Stimulated activated CD8-positive, alpha-beta memory T cell treated with anti-CD3 and anti-CD28 coated beads, Interleukin-12 subunit alpha, Interleukin-12 subunit beta, amount 100 ng/mL, for 1 hour (primary cell): ENCODE results near the gene SETD2.
"Not testable (repeated sequence)": the region's sequence is repeated elsewhere in the genome, so short reads cannot be mapped to it uniquely, and the experiment has no call there.

Experiments
- DNase-seq: peaks from one replicate; pipeline ENCODE4 v3.0.0-alpha.2; 2020; ENCODE audit warnings: low read depth

SETD2 gene

DNA sequence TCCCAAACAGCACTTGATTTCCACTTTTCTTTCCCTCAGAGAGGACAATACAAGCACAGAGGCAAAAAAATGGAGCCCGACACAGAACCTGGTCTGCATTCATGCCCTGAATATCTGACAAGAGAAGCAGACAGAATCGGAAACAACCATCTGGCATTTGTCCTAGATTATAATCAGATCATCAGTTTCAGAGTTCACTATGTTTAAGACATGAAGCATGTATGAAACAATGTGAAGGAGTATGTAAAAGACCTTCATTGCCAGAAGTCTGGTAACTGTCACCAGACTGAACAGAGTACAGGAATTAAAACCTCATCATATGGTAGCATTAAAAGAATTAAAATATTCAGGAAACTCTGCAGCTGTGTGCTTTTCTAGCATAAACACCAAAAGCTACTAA, 65.0 kb downstream of the SETD2 start:
- DNase-seq = no peak

DNA sequence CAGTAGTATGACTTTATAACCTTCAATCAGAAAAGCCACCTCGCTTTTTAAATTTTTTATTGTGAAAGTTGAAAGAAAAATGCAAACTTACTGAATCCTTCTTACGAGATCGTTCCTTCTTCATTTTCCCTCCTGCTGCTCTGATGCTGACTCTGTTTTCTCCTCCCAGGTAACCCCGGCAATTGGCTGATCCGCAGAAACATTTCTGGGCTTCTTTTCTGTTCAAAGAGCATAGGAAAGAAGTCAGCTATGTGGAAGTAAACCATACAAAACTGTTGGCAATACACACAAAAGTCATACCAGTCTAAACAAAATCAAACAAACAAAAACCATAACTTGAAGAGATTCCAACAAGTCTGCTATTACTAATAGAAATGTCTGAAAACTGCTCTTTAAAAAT, 66.0 kb downstream of the SETD2 start:
- DNase-seq = no peak

DNA sequence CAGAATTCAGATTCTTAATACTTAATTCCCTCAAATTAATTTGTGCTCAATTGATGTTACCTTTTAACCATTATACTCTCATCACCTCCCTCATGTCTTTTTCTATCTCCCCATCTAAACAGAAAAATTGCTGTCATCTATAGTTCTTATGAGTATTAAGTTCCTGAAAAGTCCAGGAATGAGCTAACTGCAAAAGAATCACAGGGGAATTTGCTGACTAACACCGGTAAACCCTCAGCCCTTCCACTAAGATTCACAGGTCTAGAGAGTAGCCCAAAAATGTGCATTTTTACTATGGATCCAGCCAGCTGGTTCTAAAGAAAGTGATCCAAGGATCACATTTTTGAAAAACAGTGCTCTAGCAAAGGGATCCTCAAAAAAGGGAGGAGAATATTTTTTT, 67.0 kb downstream of the SETD2 start:
- no peak for DNase-seq

DNA sequence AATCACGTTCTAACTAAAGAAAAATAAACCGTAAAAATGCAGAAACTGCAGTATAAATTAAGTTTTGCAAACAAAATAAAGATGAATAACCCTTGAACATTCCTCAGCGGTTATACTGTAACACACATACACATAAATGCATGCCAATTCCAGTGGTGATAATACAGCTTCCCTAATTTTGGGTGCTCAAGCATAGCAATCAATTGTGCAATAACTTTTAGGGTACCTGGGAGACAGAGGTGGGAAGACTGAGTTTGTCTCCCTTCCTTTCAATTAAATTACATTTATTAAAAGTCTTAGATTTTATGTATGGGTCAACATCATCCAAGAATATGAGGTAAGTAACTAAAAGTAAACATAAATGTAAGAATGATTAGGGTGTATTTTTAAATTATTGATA, 71.8 kb downstream of the SETD2 start:
- DNase-seq = no peak

DNA sequence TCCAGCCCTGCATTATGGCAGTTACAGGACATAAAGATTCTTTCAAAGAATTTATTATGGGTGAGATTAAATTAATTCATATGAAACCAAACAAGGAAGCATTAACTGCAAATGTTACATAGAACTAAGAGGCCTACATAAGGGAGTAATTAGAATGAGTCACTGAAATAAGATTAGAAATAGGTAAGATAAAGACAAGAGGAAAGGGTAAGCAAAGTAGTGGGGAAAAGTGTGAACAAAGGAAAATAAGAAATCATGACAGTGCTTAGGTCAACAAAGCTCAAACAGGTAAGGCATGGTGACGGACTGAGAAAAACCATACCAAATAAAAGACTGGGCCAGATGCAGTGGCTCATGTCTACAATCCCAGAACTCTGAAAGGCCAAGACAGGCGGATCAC, 74.3 kb downstream of the SETD2 start:
- no peak for DNase-seq

DNA sequence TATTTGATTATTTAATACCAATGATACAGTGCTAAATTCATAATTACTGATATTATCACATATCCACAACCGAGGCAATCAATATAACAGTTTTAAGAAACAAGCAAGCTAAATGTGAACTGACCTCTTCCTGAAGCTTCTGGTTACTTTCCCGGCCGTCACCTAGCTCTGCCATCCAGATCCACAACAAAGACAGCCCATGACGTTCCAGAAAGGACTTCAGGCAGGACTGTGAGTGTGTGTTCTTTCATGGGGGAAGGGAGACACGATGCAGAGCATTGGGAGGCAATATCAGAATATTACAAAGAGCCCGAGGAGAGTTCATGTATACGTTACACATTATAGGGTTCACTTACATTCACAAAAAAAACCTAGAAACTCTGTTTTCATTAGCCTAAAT, 77.8 kb downstream of the SETD2 start:
- no peak for DNase-seq

DNA sequence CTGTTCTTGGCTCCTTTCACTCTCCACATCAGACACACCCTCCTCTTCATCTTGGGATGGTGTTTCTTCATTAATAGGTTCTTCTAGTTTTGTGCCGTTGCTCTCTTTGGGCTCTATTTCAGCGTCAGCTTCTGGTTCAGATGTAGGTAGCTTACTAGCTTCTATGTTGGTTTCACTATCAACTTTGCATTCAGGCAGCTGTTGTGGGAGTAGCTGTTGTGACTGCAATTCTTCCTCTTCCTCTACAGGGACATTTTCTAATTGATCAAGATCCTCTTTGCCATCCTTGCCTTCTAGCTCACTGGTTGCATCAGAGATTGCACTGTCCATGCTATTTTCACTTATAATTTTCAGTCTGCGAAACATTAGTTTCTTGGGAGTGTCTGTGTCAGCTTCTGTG, 80.1 kb downstream of the SETD2 start:
- DNase-seq = no peak

DNA sequence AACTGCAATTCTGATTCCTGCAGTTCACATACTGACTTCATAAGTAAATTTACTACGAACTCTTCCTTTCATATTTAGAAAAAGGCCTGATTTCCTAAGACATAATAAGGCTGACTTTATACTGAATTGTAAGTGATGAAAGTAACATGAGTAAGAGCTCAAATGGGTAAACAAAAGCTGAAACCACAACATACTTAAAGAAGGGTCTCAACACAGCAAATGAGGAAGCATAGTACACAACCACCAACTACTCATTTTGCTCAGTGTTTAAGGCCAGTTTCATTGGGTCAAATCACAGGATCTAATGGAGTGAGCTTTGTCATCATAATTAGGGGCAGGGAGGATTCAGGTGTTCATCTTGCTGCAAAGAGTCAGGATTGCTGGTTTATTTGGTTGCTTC, 81.4 kb downstream of the SETD2 start:
- DNase-seq = no peak

DNA sequence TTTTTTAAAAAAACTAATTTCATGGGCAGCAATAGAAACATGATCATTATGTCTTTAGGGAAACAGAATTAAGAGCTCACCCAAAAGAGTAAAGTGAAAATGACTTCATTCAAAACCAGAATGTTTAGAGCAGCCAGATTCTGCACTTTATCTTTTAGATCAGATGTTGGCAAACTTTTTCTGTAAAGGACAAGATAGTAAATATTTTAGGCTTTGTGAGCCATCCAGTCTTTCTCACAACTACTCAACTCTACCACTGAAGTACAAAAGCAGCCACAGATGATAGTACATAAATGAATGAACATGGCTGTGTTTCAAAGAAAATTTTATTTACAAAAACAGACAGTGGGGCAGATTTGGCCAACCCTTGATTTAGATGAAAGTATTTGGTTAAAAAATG, 84.5 kb downstream of the SETD2 start:
- DNase-seq = no peak

DNA sequence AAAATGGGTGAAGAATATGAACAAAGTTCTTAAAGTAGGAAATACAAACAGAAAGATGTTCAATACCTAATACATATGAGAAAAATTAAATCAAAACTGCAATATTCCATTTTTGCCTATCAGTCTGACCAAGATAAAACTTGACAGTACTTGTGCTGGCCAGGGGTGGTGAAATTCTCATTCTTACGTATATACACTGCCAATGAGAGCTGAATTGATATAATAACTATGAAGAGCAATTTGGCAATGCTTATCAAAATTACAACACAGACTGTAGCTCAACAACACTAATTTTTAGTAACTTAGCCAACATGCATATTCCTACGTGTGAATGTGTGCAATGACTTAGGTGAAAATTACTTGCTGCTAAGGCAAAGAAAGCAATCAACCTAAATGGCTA, 90.2 kb downstream of the SETD2 start:
- no peak for DNase-seq

DNA sequence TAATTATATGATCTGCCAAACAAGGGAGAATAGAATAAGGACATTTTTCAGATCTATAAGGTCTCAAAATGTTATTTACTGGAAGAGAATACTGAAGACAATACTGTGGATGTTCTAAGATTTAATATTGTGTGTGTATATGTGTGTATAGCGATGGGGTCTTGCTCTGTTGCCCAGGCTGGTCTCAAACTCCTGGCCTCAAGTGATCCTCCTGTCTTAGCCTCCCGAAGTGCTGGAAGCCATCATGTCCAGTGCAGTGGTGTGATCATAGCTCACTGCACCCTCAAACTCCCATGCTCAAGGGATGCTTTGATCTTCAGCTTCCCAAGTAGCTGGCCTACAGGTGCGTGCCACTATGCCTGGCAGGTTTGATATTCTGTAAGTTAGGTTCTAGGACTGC, 93.1 kb downstream of the SETD2 start:
- no peak for DNase-seq

DNA sequence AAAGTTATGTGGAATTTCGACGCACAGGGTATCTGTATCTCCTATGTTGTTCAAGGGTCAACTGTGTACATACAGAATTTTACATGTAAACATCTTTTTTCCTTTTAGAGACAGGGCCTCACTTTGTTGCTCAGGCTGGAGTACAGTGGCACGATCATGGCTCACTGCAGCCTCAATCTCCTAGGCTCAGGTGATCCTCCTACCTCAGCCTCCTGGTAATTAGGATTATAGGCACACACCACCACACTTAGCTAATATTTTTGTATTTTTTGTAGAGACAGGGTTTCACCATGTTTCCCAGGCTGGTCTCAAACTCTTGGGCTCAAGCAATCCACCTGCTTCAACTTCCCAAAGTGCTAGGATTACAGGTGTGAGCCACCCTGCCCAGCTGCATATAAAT, 97.7 kb downstream of the SETD2 start:
- not testable (repeated sequence) for DNase-seq

DNA sequence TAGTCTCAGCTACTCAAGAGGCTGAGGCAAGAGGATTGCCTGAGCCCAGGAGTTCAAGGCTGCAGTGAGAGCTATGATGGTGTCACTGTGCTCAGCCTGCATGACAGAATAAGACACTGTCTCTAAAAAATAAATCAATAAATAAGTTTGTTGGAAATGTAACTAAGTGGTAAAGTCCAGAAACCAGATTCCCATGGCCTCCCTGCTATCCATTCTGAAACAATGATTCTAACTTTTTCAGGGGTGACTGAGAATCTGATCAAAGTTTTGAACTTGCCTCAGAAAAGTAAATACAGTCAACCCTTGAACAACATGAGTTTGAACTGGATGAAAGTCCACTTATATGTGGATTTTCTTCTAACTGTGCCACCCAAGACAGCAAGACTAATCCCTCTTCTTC, 98.2 kb downstream of the SETD2 start:
- no peak for DNase-seq

DNA sequence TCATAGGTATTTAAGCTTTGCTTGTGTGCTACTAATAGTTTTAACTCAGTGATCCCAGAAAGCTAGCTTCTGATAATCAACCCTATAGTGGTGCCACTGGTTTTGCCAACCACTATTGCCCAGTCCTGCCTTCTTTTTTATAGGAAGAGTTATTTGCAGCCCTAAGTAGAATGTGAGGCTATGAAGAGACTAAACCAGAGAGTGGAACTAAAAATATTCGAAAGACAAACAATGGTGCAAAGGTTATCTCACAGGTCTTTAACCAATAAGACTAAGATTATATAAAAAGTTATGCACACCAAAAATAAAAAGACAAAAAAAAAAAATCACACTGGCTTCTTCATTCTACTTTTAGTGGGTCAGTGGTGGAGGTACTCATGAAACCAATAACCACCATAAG, 98.9 kb downstream of the SETD2 start:
- DNase-seq = no peak

DNA sequence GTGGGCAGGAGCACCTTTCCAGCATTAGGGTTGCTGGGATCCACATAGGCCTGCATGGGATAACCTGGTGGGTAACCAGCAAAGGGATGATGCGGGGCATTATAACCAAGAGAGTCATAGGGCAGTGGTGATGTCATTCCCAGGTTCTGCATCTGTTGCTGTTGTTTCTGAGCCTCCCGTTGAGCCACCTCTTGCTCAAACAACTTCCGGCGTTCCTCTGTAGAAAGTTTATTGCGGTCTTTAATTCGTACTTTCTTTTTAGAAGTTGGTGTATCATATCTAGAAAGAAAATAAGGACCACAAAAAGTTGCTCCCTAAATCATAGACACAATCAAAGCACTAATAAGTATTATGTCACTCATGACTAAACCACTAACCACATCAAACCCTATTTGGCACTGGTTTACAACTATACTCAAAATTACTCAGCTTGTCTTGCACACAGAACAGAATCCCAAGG, 106.7 kb downstream of the SETD2 start:
- peak; percentile 15 for DNase-seq

DNA sequence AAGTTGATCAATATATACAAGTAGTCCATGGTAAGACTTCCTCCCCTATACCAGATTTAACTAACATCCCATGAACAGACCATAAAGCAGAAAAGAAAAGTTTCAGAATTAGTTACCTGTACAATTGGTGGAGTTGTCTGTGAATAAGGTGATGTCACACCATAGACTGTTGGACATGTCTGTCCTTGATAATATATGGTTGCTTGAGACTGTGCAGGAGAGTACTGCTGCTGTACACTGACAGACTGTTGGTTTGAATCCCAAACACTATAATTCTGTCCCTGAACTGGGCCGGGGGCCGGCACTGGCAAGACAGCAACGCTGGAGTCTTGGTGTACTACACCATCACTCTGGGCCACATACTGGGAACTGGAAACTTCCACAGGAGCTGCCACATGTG, 107.2 kb downstream of the SETD2 start:
- no peak for DNase-seq

DNA sequence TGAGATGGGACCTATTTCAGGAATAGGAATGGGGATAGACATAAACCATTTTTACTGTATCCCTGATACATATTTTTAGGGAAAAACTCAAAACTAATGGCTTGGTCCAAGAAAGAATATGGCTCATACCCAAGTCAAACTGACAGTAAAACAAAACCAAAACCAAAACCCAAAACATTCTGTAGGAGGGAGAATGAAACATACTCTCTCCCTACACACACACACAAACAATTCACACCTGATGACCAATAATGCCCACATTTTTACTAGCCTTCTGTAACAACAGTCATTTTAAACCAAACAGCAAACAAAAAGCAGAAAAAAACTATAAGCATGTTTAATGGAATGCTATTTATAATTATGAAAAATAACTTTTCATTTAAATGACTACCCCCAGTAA, 109.5 kb downstream of the SETD2 start:
- no peak for DNase-seq

DNA sequence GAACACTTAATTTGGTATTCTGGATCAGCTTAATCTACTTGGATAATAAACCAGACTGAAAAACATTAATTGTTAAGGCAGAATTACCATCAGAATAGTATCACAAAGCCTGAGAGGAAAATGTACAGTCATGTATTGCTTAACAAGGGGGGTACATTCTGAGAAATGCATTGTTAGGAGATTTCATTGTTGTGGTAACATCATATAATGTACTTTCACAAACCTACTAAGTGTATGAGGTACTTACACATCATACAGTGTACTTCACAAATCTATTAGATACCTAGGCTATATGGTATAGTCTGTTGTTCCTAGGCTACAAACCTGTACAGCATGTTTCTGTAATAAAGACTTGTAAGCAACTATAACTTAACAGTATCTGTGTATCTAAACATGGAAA, 116.2 kb downstream of the SETD2 start:
- no peak for DNase-seq

DNA sequence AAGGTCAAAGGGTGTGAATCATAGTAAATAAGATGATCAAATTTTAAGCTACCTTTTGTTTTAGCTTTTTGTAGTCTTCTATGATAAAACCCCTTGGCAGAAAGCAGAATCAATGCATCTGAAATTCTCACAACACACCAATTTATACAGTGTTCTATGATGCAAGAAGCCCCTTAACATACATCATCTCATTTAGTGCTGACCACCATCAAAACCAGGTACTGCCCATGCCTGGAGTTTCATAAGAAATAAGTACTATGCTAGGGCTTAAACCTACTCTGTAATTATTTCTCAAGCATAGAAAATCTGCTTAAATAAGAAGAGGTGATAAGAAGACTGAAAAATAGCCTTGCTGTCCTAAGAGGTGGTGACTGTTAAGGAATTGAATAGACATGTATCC, 116.8 kb downstream of the SETD2 start:
- DNase-seq = no peak

DNA sequence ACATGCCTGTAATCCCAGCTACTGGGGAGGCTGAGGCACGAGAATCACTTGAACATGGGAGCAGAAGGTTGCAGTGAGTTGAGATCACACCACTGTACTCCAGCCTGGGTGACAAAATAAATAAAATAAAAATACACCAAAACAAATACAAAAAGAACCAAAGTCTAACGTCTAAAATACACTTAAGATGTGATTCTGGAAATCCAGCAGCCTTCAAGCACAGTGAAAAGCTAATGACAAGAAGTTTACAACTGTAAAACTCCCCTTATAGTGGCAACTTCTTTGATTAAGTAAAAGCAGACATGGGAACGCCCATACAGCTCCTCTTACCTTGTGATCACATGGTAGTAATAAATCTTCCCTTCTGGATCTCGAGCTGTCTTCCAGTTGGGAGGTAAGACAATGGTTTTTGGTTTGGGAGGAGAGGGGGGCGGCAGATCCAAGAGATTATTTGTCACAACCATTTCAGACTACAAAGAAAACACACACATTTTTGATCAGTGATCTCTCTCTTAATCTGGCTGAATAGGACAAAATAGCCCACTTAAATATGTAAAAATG, 121.6 kb downstream of the SETD2 start:
- no peak for DNase-seq

DNA sequence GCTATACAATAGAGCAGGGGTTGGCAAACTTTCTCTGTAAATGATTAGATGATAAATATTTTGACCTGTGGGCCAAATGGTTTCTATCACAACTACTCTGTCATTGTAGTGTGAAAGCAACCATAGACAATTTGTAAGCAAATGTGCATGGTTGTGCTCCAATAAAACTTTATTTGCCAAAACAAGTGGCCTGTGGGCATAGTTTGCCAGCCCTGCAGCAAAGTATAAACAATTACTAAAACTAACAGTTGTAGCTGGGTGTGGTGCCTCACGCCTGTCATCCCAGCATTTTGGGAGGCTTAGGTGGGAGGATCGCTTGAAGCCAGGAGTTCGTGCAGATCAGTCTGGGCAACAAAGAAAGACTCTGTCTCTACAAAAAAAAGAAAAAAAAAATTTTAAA, 122.8 kb downstream of the SETD2 start:
- no peak for DNase-seq

DNA sequence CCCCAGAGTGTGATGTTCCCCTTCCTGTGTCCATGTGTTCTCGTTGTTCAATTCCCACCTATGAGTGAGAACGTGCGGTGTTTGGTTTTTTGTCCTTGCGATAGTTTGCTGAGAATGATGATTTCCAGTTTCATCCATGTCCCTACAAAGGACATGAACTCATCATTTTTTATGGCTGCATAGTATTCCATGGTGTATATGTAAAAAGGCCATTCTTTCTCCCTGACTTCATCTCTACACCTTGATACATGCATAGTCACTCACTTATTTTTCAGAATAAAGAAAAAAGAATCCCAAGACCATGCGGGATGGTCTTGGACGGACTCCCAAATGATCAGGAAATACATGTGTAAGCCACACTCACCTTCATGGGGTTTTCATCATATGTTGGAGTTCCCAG, 126.6 kb downstream of the SETD2 start:
- DNase-seq = not testable (repeated sequence)

DNA sequence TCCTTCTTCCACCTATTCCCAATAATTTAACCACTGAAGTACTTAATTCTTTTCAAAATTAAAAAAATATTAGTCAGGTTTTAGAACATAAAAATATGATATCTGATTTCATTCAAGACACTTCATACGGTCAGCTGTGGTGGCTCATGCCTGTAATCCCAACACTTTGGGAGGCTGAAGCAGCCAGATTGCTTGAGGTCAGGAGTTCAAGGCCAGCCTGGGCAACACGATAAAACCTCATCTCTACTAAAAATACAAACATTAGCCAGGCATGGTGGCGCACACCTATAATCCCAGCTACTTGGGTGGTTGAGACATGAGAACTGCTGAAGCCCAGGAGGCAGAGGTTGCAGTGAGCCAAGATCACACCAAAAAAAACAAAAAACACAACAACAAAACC, 127.8 kb downstream of the SETD2 start:
- no peak for DNase-seq

DNA sequence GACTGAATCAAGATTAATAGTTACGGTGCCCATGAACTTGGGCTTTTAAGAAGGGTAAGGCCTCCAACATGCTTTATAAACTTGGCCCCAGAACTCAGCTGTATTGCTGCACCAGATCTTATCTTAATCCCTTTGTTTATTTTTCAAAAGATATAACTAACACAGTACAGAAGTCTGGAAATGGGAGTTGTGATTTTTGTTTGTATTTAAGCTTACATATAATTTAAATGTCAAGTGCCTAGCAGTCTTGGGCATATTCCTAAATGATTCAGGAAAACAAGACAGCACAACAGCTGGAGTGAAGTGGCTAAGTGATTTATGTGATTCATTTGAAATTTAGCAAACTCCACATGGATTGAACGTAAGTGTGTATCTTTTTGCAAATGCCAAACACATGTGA, 128.3 kb downstream of the SETD2 start:
- DNase-seq = no peak

DNA sequence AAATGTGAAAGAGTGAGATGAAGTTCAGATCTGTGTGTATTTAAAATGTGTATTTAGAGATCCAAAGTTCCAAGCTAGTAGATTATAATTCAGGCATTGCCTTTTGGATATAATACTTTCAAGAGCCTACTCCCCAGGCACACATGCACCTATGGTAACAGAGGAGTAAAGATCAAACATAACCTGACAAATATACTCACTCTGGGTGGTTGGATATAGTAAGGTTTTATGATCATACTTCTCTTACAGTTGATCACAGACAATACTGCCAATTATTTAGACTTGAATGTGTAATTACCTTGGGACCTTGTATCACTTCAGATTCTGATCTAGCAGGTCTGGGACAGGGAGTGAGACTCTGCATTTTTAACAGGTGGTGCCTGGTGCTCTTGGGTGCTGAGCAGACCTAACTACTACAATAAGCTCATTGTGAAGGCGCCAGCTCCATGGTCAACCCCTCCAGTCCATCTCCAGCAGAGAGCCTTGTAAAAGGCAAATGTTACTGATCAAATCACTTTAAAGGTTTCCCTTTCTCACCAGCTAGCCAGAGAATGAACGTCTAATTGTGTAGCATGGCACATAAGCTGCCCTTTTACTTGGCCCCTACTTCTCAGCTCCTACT, 128.9 kb downstream of the SETD2 start:
- DNase-seq = no peak
